SK-N-SH (cell line): ENCODE data around the gene FABP3. TPM values are rescaled to one million over a fixed set of nuclear protein-coding genes. Genes with fewer than 3 reads are reported as not detected.

ENCODE experiments used
- CTCF ChIA-PET: fragments of 300-600, 350-600 bp; formaldehyde crosslinking; extraction: SDS; loops from one replicate; lab custom pipeline; 2021; lab: Yijun Ruan, JAX
- POLR2A ChIA-PET: fragments of 350-600 bp; sonication (Branson Sonifier 250); formaldehyde crosslinking; extraction: SDS; loops from one replicate; lab custom pipeline; 2020; ENCODE audit warnings: antibody characterized with exemption, inconsistent platforms; lab: Yijun Ruan, JAX
- DNase-seq: peaks from one replicate; pipeline ENCODE4 v3.0.0; 2012
- H2AFZ ChIP-seq: fragments of 200-600 bp; sonication (generic); 2 replicates; pipeline ENCODE4 v1.8.1; 2016; ENCODE audit warnings: antibody characterized with exemption, mild to moderate bottlenecking, low read depth
- H3F3A ChIP-seq: fragments of 200-600 bp; sonication (generic); replicated peaks from 2 replicates; pipeline ENCODE3; 2016; ENCODE audit warnings: antibody characterized with exemption, mild to moderate bottlenecking; ENCODE audit not compliant: insufficient read depth
- H3K27ac ChIP-seq, 2 experiments: fragments of 200-500 bp in 1 of 2; fragments of 200-600 bp in 1 of 2; sonication (Bioruptor generic) in 1 of 2; sonication (generic), shearing (Covaris generic) in 1 of 2; 2 replicates each; pipeline versions ENCODE4 v1.5.1 to v1.6.1; 2014 to 2016; ENCODE audit warnings: low read depth in 2 of 2, inconsistent platforms in 1 of 2, low read length in 1 of 2, mild to moderate bottlenecking in 1 of 2, mixed read lengths in 1 of 2
- H3K27me3 ChIP-seq: fragments of 200-600 bp; sonication (generic), shearing (Covaris generic); 2 replicates; pipeline ENCODE4 v1.6.1; 2016; ENCODE audit warnings: mixed run types; ENCODE audit not compliant: insufficient read depth
- H3K36me3 ChIP-seq, 2 experiments: fragments of 200-500 bp in 1 of 2; fragments of 200-600 bp in 1 of 2; sonication (Bioruptor generic) in 1 of 2; sonication (generic) in 1 of 2; replicated peaks in 1 of 2; 2 replicates each; pipeline versions ENCODE3 to v1.5.1; 2014 to 2016; ENCODE audit warnings: low read length in 1 of 2, mild to moderate bottlenecking in 1 of 2; ENCODE audit not compliant: insufficient read depth in 2 of 2, control insufficient read depth in 1 of 2
- H3K4me1 ChIP-seq, 2 experiments: fragments of 200-500 bp in 1 of 2; fragments of 200-600 bp in 1 of 2; sonication (Bioruptor generic) in 1 of 2; sonication (generic), shearing (Covaris generic) in 1 of 2; 2 replicates each; pipeline versions ENCODE4 v1.5.1 to v1.6.1; 2014 to 2016; ENCODE audit warnings: low read depth in 1 of 2, low read length in 1 of 2, mixed run types in 1 of 2; ENCODE audit not compliant: insufficient read depth in 2 of 2, control insufficient read depth in 1 of 2
- H3K4me2 ChIP-seq: fragments of 200-600 bp; sonication (generic), shearing (Covaris generic); 2 replicates; pipeline ENCODE4 v1.6.1; 2017; ENCODE audit warnings: mixed run types
- H3K4me3 ChIP-seq, 2 experiments: fragments of 200-500 bp in 1 of 2; fragments of 200-600 bp in 1 of 2; sonication (Bioruptor generic) in 1 of 2; sonication (generic), shearing (Covaris generic) in 1 of 2; 2 replicates each; pipeline versions ENCODE4 v1.5.1 to v1.8.1; 2014 to 2016; ENCODE audit warnings: low read depth in 2 of 2, inconsistent platforms in 1 of 2, low read length in 1 of 2, mild to moderate bottlenecking in 1 of 2, mixed read lengths in 1 of 2, moderate library complexity in 1 of 2
- H3K79me2 ChIP-seq: fragments of 200-600 bp; sonication (generic); 2 replicates; pipeline ENCODE4 v1.8.1; 2017; ENCODE audit warnings: mild to moderate bottlenecking; ENCODE audit not compliant: insufficient read depth
- H3K9ac ChIP-seq: fragments of 200-600 bp; sonication (generic); 2 replicates; pipeline ENCODE4 v1.6.1; 2017; ENCODE audit warnings: mixed run types
- H3K9me2 ChIP-seq: fragments of 200-600 bp; sonication (generic); 2 replicates; pipeline ENCODE4 v1.6.1; 2017; ENCODE audit warnings: mixed run types
- H3K9me3 ChIP-seq: fragments of 200-600 bp; sonication (generic); 2 replicates; pipeline ENCODE4 v1.6.1; 2017; ENCODE audit warnings: mixed run types, mild to moderate bottlenecking, moderate library complexity
- H4K20me1 ChIP-seq: fragments of 200-600 bp; sonication (generic); 2 replicates; pipeline ENCODE4 v1.6.1; 2017; ENCODE audit warnings: mild to moderate bottlenecking, mixed run types; ENCODE audit not compliant: insufficient read depth
- CHD2 ChIP-seq: fragments of 150-350 bp; IDR thresholded peaks from 2 replicates; pipeline ENCODE4 v1.6.1; 2018; ENCODE audit warnings: low read length; ENCODE audit not compliant: partially characterized antibody
- ELF1 ChIP-seq: IDR thresholded peaks from 2 replicates; pipeline ENCODE4 v1.4.0; 2012
- EP300 ChIP-seq, 2 experiments: IDR thresholded peaks; 2 replicates each; pipeline versions ENCODE4 v1.4.0 to v1.6.1; 2012; ENCODE audit warnings: borderline replicate concordance in 1 of 2, low read depth in 1 of 2, low read length in 1 of 2
- EZH2phosphoT487 ChIP-seq: fragments of 200-600 bp; sonication (generic); IDR thresholded peaks from 2 replicates; pipeline ENCODE4 v1.6.1; 2017; ENCODE audit warnings: low read depth, mixed run types, mild to moderate bottlenecking, antibody characterized with exemption, moderate library complexity, borderline replicate concordance
- FOSL2 ChIP-seq: IDR thresholded peaks from 2 replicates; pipeline ENCODE4 v1.4.0; 2012; ENCODE audit warnings: low read depth, mild to moderate bottlenecking, moderate library complexity, borderline replicate concordance
- JUND ChIP-seq: IDR thresholded peaks from 2 replicates; pipeline ENCODE4 v1.4.0; 2012
- MEF2A ChIP-seq: IDR thresholded peaks from 2 replicates; pipeline ENCODE4 v1.4.0; 2012; ENCODE audit warnings: low read depth, borderline replicate concordance
- NFIC ChIP-seq: IDR thresholded peaks from 2 replicates; pipeline ENCODE4 v1.4.0; 2012; ENCODE audit warnings: borderline replicate concordance
- RAD21 ChIP-seq: IDR thresholded peaks from 2 replicates; pipeline ENCODE4 v1.6.1; 2012; ENCODE audit warnings: mild to moderate bottlenecking, low read length
- RCOR1 ChIP-seq: fragments of 150-350 bp; IDR thresholded peaks from 2 replicates; pipeline ENCODE4 v1.6.1; 2017; ENCODE audit warnings: antibody characterized with exemption, low read length
- SMC3 ChIP-seq: IDR thresholded peaks from 2 replicates; pipeline ENCODE4 v1.6.1; 2012; ENCODE audit warnings: low read depth, low read length, improper control_type of control experiment
- TAF1 ChIP-seq: IDR thresholded peaks from 2 replicates; pipeline ENCODE4 v1.6.1; 2012; ENCODE audit warnings: low read depth, mild to moderate bottlenecking, low read length, moderate library complexity, borderline replicate concordance
- TEAD4 ChIP-seq: IDR thresholded peaks from 2 replicates; pipeline ENCODE4 v1.4.0; 2012; ENCODE audit warnings: mild to moderate bottlenecking, borderline replicate concordance; ENCODE audit not compliant: insufficient read depth
- YY1 ChIP-seq: IDR thresholded peaks from 2 replicates; pipeline ENCODE4 v1.4.0; 2012; ENCODE audit warnings: low read depth, mild to moderate bottlenecking
- WGBS: methylation state at CpG from one replicate; pipeline ENCODE4 v1.1.6; 2017; ENCODE audit warnings: low lambda C conversion rate; 5-methylcytosine and 5-hydroxymethylcytosine counted together
- polyA plus RNA-seq, 3 experiments: library from polyadenylated mRNA; depleted of rRNA; stranded (reverse); fragments of >200 nt; gene quantifications; 2 replicates each; pipeline ENCODE4 v1.2.3, GENCODE V29; 2012
- TF ChIP-seq, protein P1 (sequence below): fragments of 150-350 bp; IDR thresholded peaks from 2 replicates; pipeline ENCODE4 v1.6.1; 2017; ENCODE audit warnings: antibody characterized with exemption, low read length, low read depth, borderline replicate concordance
- TF ChIP-seq, protein P2 (sequence below): IDR thresholded peaks from 2 replicates; pipeline ENCODE4 v1.4.0; 2012; ENCODE audit warnings: low read depth
- TF ChIP-seq, protein P3 (sequence below): IDR thresholded peaks from 2 replicates; pipeline ENCODE4 v1.6.1; 2012; ENCODE audit warnings: mild to moderate bottlenecking, low read depth, low read length, moderate library complexity
- TF ChIP-seq, protein P4 (sequence below): IDR thresholded peaks from 2 replicates; pipeline ENCODE4; 2012
- TF ChIP-seq, protein P5 (sequence below): fragments of 200-600 bp; sonication (generic); IDR thresholded peaks from 2 replicates; pipeline ENCODE4 v1.6.1; 2017; ENCODE audit warnings: antibody characterized with exemption, mild to moderate bottlenecking, moderate library complexity
- TF ChIP-seq, protein P6 (sequence below): IDR thresholded peaks from 2 replicates; pipeline ENCODE4 v1.4.0; 2012; ENCODE audit warnings: low read depth, borderline replicate concordance

Gene FABP3
- polyA plus RNA-seq, 1 of the 3 experiments (the other 2 are of a cell fraction): 0.08 TPM

DNA sequence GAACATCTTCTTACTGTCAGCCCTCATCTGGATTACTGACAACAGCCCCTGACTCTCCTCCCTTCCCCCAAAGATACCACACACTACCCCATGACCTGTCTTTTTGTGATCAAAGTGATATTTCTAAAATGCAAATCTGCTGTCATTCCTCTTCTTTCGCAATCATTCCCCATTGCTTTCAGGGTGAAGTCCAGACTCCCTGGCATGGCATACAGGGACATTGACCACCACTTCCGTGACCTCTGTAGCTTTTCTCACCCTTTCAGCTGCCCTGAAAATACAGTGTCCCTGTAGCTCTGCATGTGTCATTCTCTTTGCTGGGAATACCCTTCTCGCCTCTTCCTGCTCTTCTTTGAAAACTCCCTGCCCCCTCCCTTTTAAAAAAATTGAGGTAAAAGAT is 44.3 kb upstream of the FABP3 start:
- peaks cover 0 to 17% of the 10 kb centered on the region in 2 experiments; a peak in 1 of 4 replicates for H3K4me1 ChIP-seq
- peaks cover 1% of the 10 kb centered on the region for H3F3A ChIP-seq
- no peak for DNase-seq
- no peak overlapping the region for H3K4me3 ChIP-seq
- 92% methylated on average over 3 of the region's 3 CpGs for WGBS
- no peak overlapping the region for H2AFZ ChIP-seq
- H3K4me2 ChIP-seq: no peak overlapping the region
- TF ChIP-seq, protein P1, sequence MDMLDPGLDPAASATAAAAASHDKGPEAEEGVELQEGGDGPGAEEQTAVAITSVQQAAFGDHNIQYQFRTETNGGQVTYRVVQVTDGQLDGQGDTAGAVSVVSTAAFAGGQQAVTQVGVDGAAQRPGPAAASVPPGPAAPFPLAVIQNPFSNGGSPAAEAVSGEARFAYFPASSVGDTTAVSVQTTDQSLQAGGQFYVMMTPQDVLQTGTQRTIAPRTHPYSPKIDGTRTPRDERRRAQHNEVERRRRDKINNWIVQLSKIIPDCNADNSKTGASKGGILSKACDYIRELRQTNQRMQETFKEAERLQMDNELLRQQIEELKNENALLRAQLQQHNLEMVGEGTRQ: no peak
- TF ChIP-seq YY1 (no peak), EZH2phosphoT487 (no peak), FOSL2 (no peak), RCOR1 (no peak), TAF1 (no peak), RAD21 (no peak), SMC3 (no peak), TEAD4 (no peak), EP300 (IDR thresholded peaks at IDR 0.05; ENCODE audit: borderline replicate concordance in 1 of 2, low read depth in 1 of 2, low read length in 1 of 2) (no peak), CHD2 (no peak), MEF2A (no peak), ELF1 (no peak), NFIC (no peak), JUND (no peak)
- TF ChIP-seq, protein P2, sequence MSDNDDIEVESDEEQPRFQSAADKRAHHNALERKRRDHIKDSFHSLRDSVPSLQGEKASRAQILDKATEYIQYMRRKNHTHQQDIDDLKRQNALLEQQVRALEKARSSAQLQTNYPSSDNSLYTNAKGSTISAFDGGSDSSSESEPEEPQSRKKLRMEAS: no peak
- TF ChIP-seq, protein P3, sequence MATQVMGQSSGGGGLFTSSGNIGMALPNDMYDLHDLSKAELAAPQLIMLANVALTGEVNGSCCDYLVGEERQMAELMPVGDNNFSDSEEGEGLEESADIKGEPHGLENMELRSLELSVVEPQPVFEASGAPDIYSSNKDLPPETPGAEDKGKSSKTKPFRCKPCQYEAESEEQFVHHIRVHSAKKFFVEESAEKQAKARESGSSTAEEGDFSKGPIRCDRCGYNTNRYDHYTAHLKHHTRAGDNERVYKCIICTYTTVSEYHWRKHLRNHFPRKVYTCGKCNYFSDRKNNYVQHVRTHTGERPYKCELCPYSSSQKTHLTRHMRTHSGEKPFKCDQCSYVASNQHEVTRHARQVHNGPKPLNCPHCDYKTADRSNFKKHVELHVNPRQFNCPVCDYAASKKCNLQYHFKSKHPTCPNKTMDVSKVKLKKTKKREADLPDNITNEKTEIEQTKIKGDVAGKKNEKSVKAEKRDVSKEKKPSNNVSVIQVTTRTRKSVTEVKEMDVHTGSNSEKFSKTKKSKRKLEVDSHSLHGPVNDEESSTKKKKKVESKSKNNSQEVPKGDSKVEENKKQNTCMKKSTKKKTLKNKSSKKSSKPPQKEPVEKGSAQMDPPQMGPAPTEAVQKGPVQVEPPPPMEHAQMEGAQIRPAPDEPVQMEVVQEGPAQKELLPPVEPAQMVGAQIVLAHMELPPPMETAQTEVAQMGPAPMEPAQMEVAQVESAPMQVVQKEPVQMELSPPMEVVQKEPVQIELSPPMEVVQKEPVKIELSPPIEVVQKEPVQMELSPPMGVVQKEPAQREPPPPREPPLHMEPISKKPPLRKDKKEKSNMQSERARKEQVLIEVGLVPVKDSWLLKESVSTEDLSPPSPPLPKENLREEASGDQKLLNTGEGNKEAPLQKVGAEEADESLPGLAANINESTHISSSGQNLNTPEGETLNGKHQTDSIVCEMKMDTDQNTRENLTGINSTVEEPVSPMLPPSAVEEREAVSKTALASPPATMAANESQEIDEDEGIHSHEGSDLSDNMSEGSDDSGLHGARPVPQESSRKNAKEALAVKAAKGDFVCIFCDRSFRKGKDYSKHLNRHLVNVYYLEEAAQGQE: no peak
- TF ChIP-seq, protein P4, sequence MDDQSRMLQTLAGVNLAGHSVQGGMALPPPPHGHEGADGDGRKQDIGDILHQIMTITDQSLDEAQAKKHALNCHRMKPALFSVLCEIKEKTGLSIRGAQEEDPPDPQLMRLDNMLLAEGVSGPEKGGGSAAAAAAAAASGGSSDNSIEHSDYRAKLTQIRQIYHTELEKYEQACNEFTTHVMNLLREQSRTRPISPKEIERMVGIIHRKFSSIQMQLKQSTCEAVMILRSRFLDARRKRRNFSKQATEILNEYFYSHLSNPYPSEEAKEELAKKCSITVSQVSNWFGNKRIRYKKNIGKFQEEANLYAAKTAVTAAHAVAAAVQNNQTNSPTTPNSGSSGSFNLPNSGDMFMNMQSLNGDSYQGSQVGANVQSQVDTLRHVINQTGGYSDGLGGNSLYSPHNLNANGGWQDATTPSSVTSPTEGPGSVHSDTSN: no peak
- TF ChIP-seq, protein P5, sequence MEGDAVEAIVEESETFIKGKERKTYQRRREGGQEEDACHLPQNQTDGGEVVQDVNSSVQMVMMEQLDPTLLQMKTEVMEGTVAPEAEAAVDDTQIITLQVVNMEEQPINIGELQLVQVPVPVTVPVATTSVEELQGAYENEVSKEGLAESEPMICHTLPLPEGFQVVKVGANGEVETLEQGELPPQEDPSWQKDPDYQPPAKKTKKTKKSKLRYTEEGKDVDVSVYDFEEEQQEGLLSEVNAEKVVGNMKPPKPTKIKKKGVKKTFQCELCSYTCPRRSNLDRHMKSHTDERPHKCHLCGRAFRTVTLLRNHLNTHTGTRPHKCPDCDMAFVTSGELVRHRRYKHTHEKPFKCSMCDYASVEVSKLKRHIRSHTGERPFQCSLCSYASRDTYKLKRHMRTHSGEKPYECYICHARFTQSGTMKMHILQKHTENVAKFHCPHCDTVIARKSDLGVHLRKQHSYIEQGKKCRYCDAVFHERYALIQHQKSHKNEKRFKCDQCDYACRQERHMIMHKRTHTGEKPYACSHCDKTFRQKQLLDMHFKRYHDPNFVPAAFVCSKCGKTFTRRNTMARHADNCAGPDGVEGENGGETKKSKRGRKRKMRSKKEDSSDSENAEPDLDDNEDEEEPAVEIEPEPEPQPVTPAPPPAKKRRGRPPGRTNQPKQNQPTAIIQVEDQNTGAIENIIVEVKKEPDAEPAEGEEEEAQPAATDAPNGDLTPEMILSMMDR: no peak
- TF ChIP-seq, protein P6, sequence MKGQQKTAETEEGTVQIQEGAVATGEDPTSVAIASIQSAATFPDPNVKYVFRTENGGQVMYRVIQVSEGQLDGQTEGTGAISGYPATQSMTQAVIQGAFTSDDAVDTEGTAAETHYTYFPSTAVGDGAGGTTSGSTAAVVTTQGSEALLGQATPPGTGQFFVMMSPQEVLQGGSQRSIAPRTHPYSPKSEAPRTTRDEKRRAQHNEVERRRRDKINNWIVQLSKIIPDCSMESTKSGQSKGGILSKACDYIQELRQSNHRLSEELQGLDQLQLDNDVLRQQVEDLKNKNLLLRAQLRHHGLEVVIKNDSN: no peak
- peaks cover 9% of the 10 kb centered on the region for H3K79me2 ChIP-seq
- ChIA-PET POLR2A (no interaction called here), CTCF (interaction anchor here (16.1 to 16.8 kb wide), 2 partner anchors 23 to 234 kb away, joined by 213 to 287 read pairs; no protein-coding TSS in a partner anchor)
- H3K27me3 ChIP-seq: no peaks in the 10 kb centered on the region
- H3K9me2 ChIP-seq: no peaks in the 10 kb centered on the region
- H3K9me3 ChIP-seq: no peaks in the 10 kb centered on the region
- no peaks in the 10 kb centered on the region for H3K36me3 ChIP-seq
- no peaks in the 10 kb centered on the region for H4K20me1 ChIP-seq
- H3K27ac ChIP-seq: no peak overlapping the region
- H3K9ac ChIP-seq: no peak overlapping the region
